Lung (tissue), 16 donors: Measurements from ENCODE around the gene PYGL. TPM values are rescaled to one million over a fixed set of nuclear protein-coding genes. Genes with fewer than 3 reads are reported as not detected.
A peak's percentile ranks its signal among the peaks of the same experiment; 100 is the strongest.

Source experiments
- ATAC-seq: fragments of 200-7000 bp; cut with Tn5 transposase; one replicate; pipeline ENCODE4 v1.9.1; 2020; ENCODE audit warnings: moderate number of reproducible peaks; ENCODE audit not compliant: insufficient read depth, low FRiP score
- DNase-seq, 3 donors: peaks; one replicate each; pipeline ENCODE4 v3.0.0-alpha.2; 2013 to 2017
- H3K27ac ChIP-seq, 2 donors: one replicate each; pipeline ENCODE4 v1.5.1; 2013; ENCODE audit warnings: mild to moderate bottlenecking in 2 of 2, moderate library complexity in 2 of 2, control low read depth in 1 of 2, inconsistent platforms in 1 of 2, low read depth in 1 of 2, low read length in 1 of 2
- H3K27me3 ChIP-seq, 3 donors: one replicate each; pipeline ENCODE4 v1.5.1; 2013; ENCODE audit warnings: low read length in 2 of 3; ENCODE audit not compliant: control insufficient read depth in 3 of 3, insufficient read depth in 3 of 3
- H3K36me3 ChIP-seq, 4 donors: one replicate each; pipeline ENCODE4 v1.5.1; 2013; ENCODE audit warnings: low read length in 4 of 4, mild to moderate bottlenecking in 1 of 4, moderate library complexity in 1 of 4; ENCODE audit not compliant: control insufficient read depth in 4 of 4, insufficient read depth in 4 of 4
- H3K4me1 ChIP-seq, 5 donors: one replicate each; pipeline ENCODE4 v1.5.1; 2013; ENCODE audit warnings: low read length in 5 of 5, mild to moderate bottlenecking in 2 of 5, moderate library complexity in 1 of 5; ENCODE audit not compliant: control insufficient read depth in 5 of 5, insufficient read depth in 5 of 5
- H3K4me3 ChIP-seq: one replicate; pipeline ENCODE4 v1.5.1; 2013; ENCODE audit warnings: mild to moderate bottlenecking, control low read depth, moderate library complexity
- H3K9ac ChIP-seq, 2 donors: one replicate each; pipeline ENCODE4 v1.5.1; 2013; ENCODE audit warnings: low read length in 2 of 2, control low read depth in 1 of 2; ENCODE audit not compliant: insufficient read depth in 1 of 2
- H3K9me3 ChIP-seq, 4 donors: one replicate each; pipeline ENCODE4 v1.5.1; 2013; ENCODE audit warnings: low read length in 3 of 4, mild to moderate bottlenecking in 1 of 4, moderate library complexity in 1 of 4; ENCODE audit not compliant: control insufficient read depth in 4 of 4, insufficient read depth in 3 of 4
- WGBS, 2 donors: extraction: QIAGEN DNeasy Blood & Tissue Kit; methylation state at CpG; one replicate each; pipeline ENCODE4 v1.1.7; 2013; 5-methylcytosine and 5-hydroxymethylcytosine counted together
- long read RNA-seq, 5 donors: transcript quantifications; one replicate each; lab custom pipeline, GENCODE V29; 2026
- polyA plus RNA-seq, 2 donors: library from polyadenylated mRNA; stranded (reverse); fragments of 200-250 nt; gene quantifications; one replicate each; pipeline ENCODE4 v1.2.1, GENCODE V29; 2013
- total RNA-seq, 2 donors: library from RNA; depleted of rRNA in 1 of 2; stranded (reverse); fragments of >200 nt in 1 of 2; gene quantifications; one replicate each; pipeline ENCODE4 v1.2.1, GENCODE V29; 2014 to 2021
- TF ChIP-seq, protein P1 (sequence below): IDR thresholded peaks from 2 replicates; pipeline ENCODE4 v1.5.1; 2012; ENCODE audit warnings: mild to moderate bottlenecking; ENCODE audit errors: control extremely low read depth, extremely low read depth
- donor health status: control.
- donor health status: control.
- donor health status: Bipolar disorder and iron deficiency.
- donor health status: healthy.
- donor health status: DM: yes; HTN: yes; CAD: no.

The PYGL gene
- total RNA-seq (10 to 100 TPM; 41.2 to 49.4 TPM), polyA plus RNA-seq (10 to 100 TPM; 18.7 to 85.4 TPM)
- long read RNA-seq, donor 1, partial matches to known transcripts = 0 of 3 reads
- long read RNA-seq, donor 1, other reads (novel, unspliced or antisense) = 0 of 3 reads
- long read RNA-seq, donor 2 = 0 reads
- long read RNA-seq, donor 3, partial matches to known transcripts = 0 of 2 reads
- long read RNA-seq, donor 3, other reads (novel, unspliced or antisense) = 0 of 2 reads
- long read RNA-seq, donor 4, partial matches to known transcripts = 0 of 1 reads
- long read RNA-seq, donor 4, other reads (novel, unspliced or antisense) = 0 of 1 reads
- long read RNA-seq, donor 5, partial matches to known transcripts = 0 of 1 reads
- long read RNA-seq, donor 5, other reads (novel, unspliced or antisense) = 0 of 1 reads

- peak; percentile 97 for ATAC-seq
- peak; percentile 79 to 83 (median 80) for DNase-seq
- H3K9me3 ChIP-seq = peaks cover 0 to under 1% (median 0%) of the 10 kb centered on the region in 4 donors
- H3K9ac ChIP-seq = peak within 1 kb of the TSS; percentile 44 to 61
- WGBS, 2 donors = 1% methylated on average over 70 to 74 of the region's 74 CpGs
- peaks cover 0 to 15% (median 5%) of the 10 kb centered on the region in 5 donors for H3K4me1 ChIP-seq
- TF ChIP-seq, protein P1, sequence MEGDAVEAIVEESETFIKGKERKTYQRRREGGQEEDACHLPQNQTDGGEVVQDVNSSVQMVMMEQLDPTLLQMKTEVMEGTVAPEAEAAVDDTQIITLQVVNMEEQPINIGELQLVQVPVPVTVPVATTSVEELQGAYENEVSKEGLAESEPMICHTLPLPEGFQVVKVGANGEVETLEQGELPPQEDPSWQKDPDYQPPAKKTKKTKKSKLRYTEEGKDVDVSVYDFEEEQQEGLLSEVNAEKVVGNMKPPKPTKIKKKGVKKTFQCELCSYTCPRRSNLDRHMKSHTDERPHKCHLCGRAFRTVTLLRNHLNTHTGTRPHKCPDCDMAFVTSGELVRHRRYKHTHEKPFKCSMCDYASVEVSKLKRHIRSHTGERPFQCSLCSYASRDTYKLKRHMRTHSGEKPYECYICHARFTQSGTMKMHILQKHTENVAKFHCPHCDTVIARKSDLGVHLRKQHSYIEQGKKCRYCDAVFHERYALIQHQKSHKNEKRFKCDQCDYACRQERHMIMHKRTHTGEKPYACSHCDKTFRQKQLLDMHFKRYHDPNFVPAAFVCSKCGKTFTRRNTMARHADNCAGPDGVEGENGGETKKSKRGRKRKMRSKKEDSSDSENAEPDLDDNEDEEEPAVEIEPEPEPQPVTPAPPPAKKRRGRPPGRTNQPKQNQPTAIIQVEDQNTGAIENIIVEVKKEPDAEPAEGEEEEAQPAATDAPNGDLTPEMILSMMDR = no peak
- peaks cover 0 to 4% (median 0%) of the 10 kb centered on the region in 3 donors for H3K27me3 ChIP-seq
- H3K36me3 ChIP-seq = no peaks in the 10 kb centered on the region
- H3K27ac ChIP-seq = peak within 1 kb of the TSS; percentile 71 to 86
- peak within 1 kb of the TSS; percentile 82 for H3K4me3 ChIP-seq
Observed at GRCh38 chr14:50943943-50944646, at the start of gene PYGL. Gene PYGL (minus strand): TSS chr14:50944483. CDS start chr14:50944403, 80 bp downstream.

GRCh38 chr14:50985859-50986331 is 41.6 kb upstream of the PYGL start:
- WGBS, 2 donors = 73 to 87% methylated on average over 12 of the region's 12 CpGs
- Histone ChIP-seq H3K9ac (no peak overlapping the region), H3K4me1 (no peaks in the 10 kb centered on the region), H3K36me3 (no peaks in the 10 kb centered on the region), H3K27me3 (peaks cover 0 to 8% (median 0%) of the 10 kb centered on the region in 3 donors), H3K9me3 (no peaks in the 10 kb centered on the region), H3K4me3 (no peak overlapping the region), H3K27ac (no peak overlapping the region)
- TF ChIP-seq, protein P1 = no peak
- DNase-seq (no peak), ATAC-seq (no peak)

DNA sequence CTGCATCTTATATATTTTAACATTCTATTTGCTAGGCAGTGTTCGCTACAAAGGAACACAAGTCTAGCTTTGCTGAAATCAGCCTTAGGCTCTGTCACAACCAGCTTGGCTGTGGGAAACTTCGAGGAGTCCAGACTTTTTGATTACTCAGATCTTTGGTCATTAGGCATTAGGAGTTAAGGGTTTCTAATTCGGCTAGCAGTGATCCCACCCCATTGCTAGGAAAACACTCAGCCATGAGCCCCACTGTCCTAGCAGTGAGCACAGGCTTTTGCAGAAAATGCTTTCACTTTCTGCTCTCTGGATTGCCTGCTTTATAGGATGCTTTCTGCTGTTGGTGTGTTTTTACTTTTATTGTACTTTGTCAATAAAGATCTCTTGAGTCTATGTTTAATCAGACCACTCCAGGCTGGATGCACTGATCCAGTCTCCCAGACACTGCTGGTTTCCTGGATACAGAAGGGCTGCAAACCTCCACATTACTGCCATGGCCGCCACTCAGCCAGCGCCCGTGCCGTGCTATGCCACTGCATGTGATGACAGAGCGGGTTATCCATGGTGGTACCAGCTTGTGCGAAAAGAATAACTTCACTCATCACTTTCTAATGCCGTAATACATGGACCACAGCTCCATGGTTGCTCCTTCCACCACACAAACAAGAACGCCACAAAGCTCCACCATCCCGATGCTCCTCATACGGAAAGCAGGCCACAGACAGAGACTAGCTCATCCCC is 41.0 kb upstream of the PYGL start:
- 87 to 91% methylated on average over 13 of the region's 13 CpGs for WGBS, 2 donors
- no peak overlapping the region for H3K9ac ChIP-seq
- H3K4me3 ChIP-seq = no peak overlapping the region
- H3K36me3 ChIP-seq = no peaks in the 10 kb centered on the region
- H3K27ac ChIP-seq = no peak overlapping the region
- no peaks in the 10 kb centered on the region for H3K9me3 ChIP-seq
- TF ChIP-seq, protein P1 = no peak
- peak in 1 of 3 donors; percentile 13 for DNase-seq
- no peaks in the 10 kb centered on the region for H3K4me1 ChIP-seq
- peaks cover 0 to 8% (median 0%) of the 10 kb centered on the region in 3 donors for H3K27me3 ChIP-seq
- peak; percentile 11 for ATAC-seq
